Measurements from ENCODE around the gene POLN. TPM values are rescaled to one million over a fixed set of nuclear protein-coding genes. Genes with fewer than 3 reads are reported as not detected.

Gene POLN
- polyA plus RNA-seq, 1 donor (not counting 4 experiments of a cell fraction or from before 2014, with no cell fraction given), result 1.3 TPM

GRCh38 chr4:2250357-2251072 is 8.6 kb upstream of the POLN start:
- no peak for DNase-seq (ENCODE audit: low read depth, low spot score)
- no peak overlapping the region for H2AFZ ChIP-seq (ENCODE audit: control insufficient read depth, low read length)
- H3K9me1 ChIP-seq (ENCODE audit: control insufficient read depth, extremely low read depth, insufficient read depth, low read length), result no peaks in the 10 kb centered on the region
- H3K79me2 ChIP-seq (ENCODE audit: control insufficient read depth, insufficient read depth, low read length), result no peaks in the 10 kb centered on the region
- no peaks in the 10 kb centered on the region for H3K27me3 ChIP-seq (ENCODE audit: control insufficient read depth, extremely low read depth, insufficient read depth, low read length)
- no peak for FAIRE-seq
- H3K9me3 ChIP-seq (ENCODE audit: control insufficient read depth, low read depth, low read length), result no peaks in the 10 kb centered on the region
- TF ChIP-seq, protein P1, sequence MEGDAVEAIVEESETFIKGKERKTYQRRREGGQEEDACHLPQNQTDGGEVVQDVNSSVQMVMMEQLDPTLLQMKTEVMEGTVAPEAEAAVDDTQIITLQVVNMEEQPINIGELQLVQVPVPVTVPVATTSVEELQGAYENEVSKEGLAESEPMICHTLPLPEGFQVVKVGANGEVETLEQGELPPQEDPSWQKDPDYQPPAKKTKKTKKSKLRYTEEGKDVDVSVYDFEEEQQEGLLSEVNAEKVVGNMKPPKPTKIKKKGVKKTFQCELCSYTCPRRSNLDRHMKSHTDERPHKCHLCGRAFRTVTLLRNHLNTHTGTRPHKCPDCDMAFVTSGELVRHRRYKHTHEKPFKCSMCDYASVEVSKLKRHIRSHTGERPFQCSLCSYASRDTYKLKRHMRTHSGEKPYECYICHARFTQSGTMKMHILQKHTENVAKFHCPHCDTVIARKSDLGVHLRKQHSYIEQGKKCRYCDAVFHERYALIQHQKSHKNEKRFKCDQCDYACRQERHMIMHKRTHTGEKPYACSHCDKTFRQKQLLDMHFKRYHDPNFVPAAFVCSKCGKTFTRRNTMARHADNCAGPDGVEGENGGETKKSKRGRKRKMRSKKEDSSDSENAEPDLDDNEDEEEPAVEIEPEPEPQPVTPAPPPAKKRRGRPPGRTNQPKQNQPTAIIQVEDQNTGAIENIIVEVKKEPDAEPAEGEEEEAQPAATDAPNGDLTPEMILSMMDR (optimal IDR thresholded peaks at IDR 0.05 in 1 of 3, IDR thresholded peaks at IDR 0.05 in 1 of 3, conservative IDR thresholded peaks at IDR 0.05 in 1 of 3; ENCODE audit: extremely low read depth in 1 of 3, insufficient read depth in 2 of 3, low read length in 3 of 3), result no peak
- TF ChIP-seq EZH2 (IDR thresholded peaks at IDR 0.05; ENCODE audit: low read length), result no peak
- H3K4me2 ChIP-seq (ENCODE audit: control insufficient read depth, extremely low read depth, insufficient read depth, low read depth, low read length), result no peak overlapping the region
- dilution Hi-C loops (cut with MboI; ENCODE audit: extremely low pct_ligation_motif_present, low sequenced_read_pairs), result no loop called here
- H4K20me1 ChIP-seq (ENCODE audit: control insufficient read depth, extremely low read depth, insufficient read depth, low read length), result no peaks in the 10 kb centered on the region
- no peak overlapping the region for H3K9ac ChIP-seq (ENCODE audit: control insufficient read depth, extremely low read depth, insufficient read depth, low read length)
- H3K27ac ChIP-seq (ENCODE audit: control insufficient read depth, insufficient read depth, low read length), result no peak overlapping the region
- peaks cover 4 to 32% of the 10 kb centered on the region in 2 experiments for H3K36me3 ChIP-seq (ENCODE audit: control insufficient read depth in 2 of 2, extremely low read depth in 1 of 2, insufficient read depth in 2 of 2, low read length in 2 of 2)
- no peak overlapping the region for H3K4me3 ChIP-seq (ENCODE audit: control insufficient read depth in 2 of 3, extremely low read depth in 1 of 3, insufficient read depth in 2 of 3, low read depth in 1 of 3, low read length in 3 of 3)
- H3K4me1 ChIP-seq (ENCODE audit: control insufficient read depth, extremely low read depth, insufficient read depth, low read length), result no peaks in the 10 kb centered on the region

- FAIRE-seq, result no peak
- no peaks in the 10 kb centered on the region for H3K79me2 ChIP-seq (ENCODE audit: control insufficient read depth, insufficient read depth, low read length)
- H3K27ac ChIP-seq (ENCODE audit: control insufficient read depth, insufficient read depth, low read length), result no peak overlapping the region
- DNase-seq (ENCODE audit: low read depth, low spot score), result no peak
- no peaks in the 10 kb centered on the region for H4K20me1 ChIP-seq (ENCODE audit: control insufficient read depth, extremely low read depth, insufficient read depth, low read length)
- H3K9ac ChIP-seq (ENCODE audit: control insufficient read depth, extremely low read depth, insufficient read depth, low read length), result no peak overlapping the region
- TF ChIP-seq, protein P1 (optimal IDR thresholded peaks at IDR 0.05 in 1 of 3, IDR thresholded peaks at IDR 0.05 in 1 of 3, conservative IDR thresholded peaks at IDR 0.05 in 1 of 3; ENCODE audit: extremely low read depth in 1 of 3, insufficient read depth in 2 of 3, low read length in 3 of 3), result no peak
- TF ChIP-seq EZH2 (IDR thresholded peaks at IDR 0.05; ENCODE audit: low read length), result no peak
- no peaks in the 10 kb centered on the region for H3K4me1 ChIP-seq (ENCODE audit: control insufficient read depth, extremely low read depth, insufficient read depth, low read length)
- H3K27me3 ChIP-seq (ENCODE audit: control insufficient read depth, extremely low read depth, insufficient read depth, low read length), result no peaks in the 10 kb centered on the region
- H3K36me3 ChIP-seq (ENCODE audit: control insufficient read depth in 2 of 2, extremely low read depth in 1 of 2, insufficient read depth in 2 of 2, low read length in 2 of 2), result peaks cover under 1 to 29% of the 10 kb centered on the region in 2 experiments
- no peak overlapping the region for H3K4me2 ChIP-seq (ENCODE audit: control insufficient read depth, extremely low read depth, insufficient read depth, low read depth, low read length)
- no peaks in the 10 kb centered on the region for H3K9me3 ChIP-seq (ENCODE audit: control insufficient read depth, low read depth, low read length)
- H2AFZ ChIP-seq (ENCODE audit: control insufficient read depth, low read length), result no peak overlapping the region
- H3K4me3 ChIP-seq (ENCODE audit: control insufficient read depth in 2 of 3, extremely low read depth in 1 of 3, insufficient read depth in 2 of 3, low read depth in 1 of 3, low read length in 3 of 3), result no peak overlapping the region
- no peaks in the 10 kb centered on the region for H3K9me1 ChIP-seq (ENCODE audit: control insufficient read depth, extremely low read depth, insufficient read depth, low read length)
- dilution Hi-C loops (cut with MboI; ENCODE audit: extremely low pct_ligation_motif_present, low sequenced_read_pairs), result no loop called here
Observed at GRCh38 chr4:2249526-2250356, 7.8 kb upstream of the POLN start.

Data from keratinocyte (primary cell).